ENCODE measurements around the gene GALNT12. TPM values are rescaled to one million over a fixed set of nuclear protein-coding genes. Genes with fewer than 3 reads are reported as not detected.

GALNT12 gene
- 10.2 and 11.5 TPM in 2 replicates for total RNA-seq

GRCh38 chr9:98807070-98807813, at the start of gene GALNT12:
Gene GALNT12 (plus strand): TSS chr9:98807670. CDS start chr9:98807699, 29 bp downstream.
- TF ChIP-seq CTCF (IDR thresholded peaks at IDR 0.05; ENCODE audit: insufficient read depth, low read length, poor library complexity, severe bottlenecking) = no peak
- peaks cover 4% of the 10 kb centered on the region for H3K27me3 ChIP-seq (ENCODE audit: control insufficient read depth, insufficient read depth, low read length)
- no peak for DNase-seq (ENCODE audit: low read depth)

GRCh38 chr9:98760231-98760630, 47.2 kb upstream of the GALNT12 start:
- TF ChIP-seq CTCF (IDR thresholded peaks at IDR 0.05; ENCODE audit: insufficient read depth, low read length, poor library complexity, severe bottlenecking) = no peak
- Histone ChIP-seq H3K27me3 (ENCODE audit: control insufficient read depth, insufficient read depth, low read length) (no peaks in the 10 kb centered on the region), H3K36me3 (ENCODE audit: control insufficient read depth, insufficient read depth, low read length) (no peaks in the 10 kb centered on the region), H3K4me3 (ENCODE audit: low read depth, low read length) (no peak overlapping the region)
- no peak for DNase-seq (ENCODE audit: low read depth)

More at GRCh38 chr9:98807070-98807813, at the start of gene GALNT12:
- H3K4me3 ChIP-seq (ENCODE audit: low read depth, low read length) = peak within 1 kb of the TSS; percentile 55
- H3K36me3 ChIP-seq (ENCODE audit: control insufficient read depth, insufficient read depth, low read length) = no peaks in the 10 kb centered on the region

GRCh38 chr9:98763986-98764745, 43.3 kb upstream of the GALNT12 start:
- DNase-seq (ENCODE audit: low read depth) = no peak
- no peaks in the 10 kb centered on the region for H3K27me3 ChIP-seq (ENCODE audit: control insufficient read depth, insufficient read depth, low read length)
- TF ChIP-seq CTCF (IDR thresholded peaks at IDR 0.05; ENCODE audit: insufficient read depth, low read length, poor library complexity, severe bottlenecking) = no peak
- H3K4me3 ChIP-seq (ENCODE audit: low read depth, low read length) = no peak overlapping the region
- H3K36me3 ChIP-seq (ENCODE audit: control insufficient read depth, insufficient read depth, low read length) = peaks cover 3% of the 10 kb centered on the region

- no peak for DNase-seq (ENCODE audit: low read depth)
- TF ChIP-seq CTCF (IDR thresholded peaks at IDR 0.05; ENCODE audit: insufficient read depth, low read length, poor library complexity, severe bottlenecking) = no peak
- Histone ChIP-seq H3K27me3 (ENCODE audit: control insufficient read depth, insufficient read depth, low read length) (no peaks in the 10 kb centered on the region), H3K4me3 (ENCODE audit: low read depth, low read length) (no peak overlapping the region), H3K36me3 (ENCODE audit: control insufficient read depth, insufficient read depth, low read length) (peaks cover 3% of the 10 kb centered on the region)
Observed at GRCh38 chr9:98765256-98765655, 42.2 kb upstream of the GALNT12 start.

- H3K4me3 ChIP-seq (ENCODE audit: low read depth, low read length) = no peak overlapping the region
- H3K27me3 ChIP-seq (ENCODE audit: control insufficient read depth, insufficient read depth, low read length) = no peaks in the 10 kb centered on the region
- DNase-seq (ENCODE audit: low read depth) = no peak
- no peak for TF ChIP-seq CTCF (IDR thresholded peaks at IDR 0.05; ENCODE audit: insufficient read depth, low read length, poor library complexity, severe bottlenecking)
- peaks cover 3% of the 10 kb centered on the region for H3K36me3 ChIP-seq (ENCODE audit: control insufficient read depth, insufficient read depth, low read length)
Observed at GRCh38 chr9:98766586-98766985, 40.9 kb upstream of the GALNT12 start.
